Loucy (cell line): ENCODE results near the gene PXMP4.

Experiments
- H2AFZ ChIP-seq: fragments of 200-600 bp; sonication (generic); 2 replicates; pipeline ENCODE4 v1.6.0; 2016; ENCODE audit warnings: antibody characterized with exemption, mild to moderate bottlenecking, low read length, moderate library complexity
- H3F3A ChIP-seq: fragments of 200-600 bp; 2 replicates; pipeline ENCODE4 v1.6.0; 2016; ENCODE audit warnings: antibody characterized with exemption, low read depth, mild to moderate bottlenecking
- H3K27me3 ChIP-seq: fragments of 200-600 bp; sonication (generic); 2 replicates; pipeline ENCODE4 v1.6.1; 2014; ENCODE audit warnings: low read length, mild to moderate bottlenecking; ENCODE audit not compliant: insufficient read depth, poor library complexity, severe bottlenecking
- H3K36me3 ChIP-seq: fragments of 200-600 bp; sonication (generic); 2 replicates; pipeline ENCODE4 v1.6.1; 2016; ENCODE audit warnings: low read length; ENCODE audit not compliant: insufficient read depth
- H3K4me1 ChIP-seq: fragments of 200-600 bp; sonication (generic); 2 replicates; pipeline ENCODE4 v1.5.1; 2014; ENCODE audit warnings: low read length, mild to moderate bottlenecking; ENCODE audit not compliant: insufficient read depth, poor library complexity, severe bottlenecking
- H3K4me2 ChIP-seq: fragments of 200-600 bp; sonication (generic); 2 replicates; pipeline ENCODE4 v1.6.0; 2014; ENCODE audit warnings: antibody characterized with exemption, low read length, low read depth, mild to moderate bottlenecking; ENCODE audit not compliant: poor library complexity, severe bottlenecking
- H3K4me3 ChIP-seq: fragments of 200-600 bp; sonication (generic); 2 replicates; pipeline ENCODE4 v1.5.1; 2014; ENCODE audit warnings: low read length, mild to moderate bottlenecking, mixed read lengths; ENCODE audit not compliant: poor library complexity, severe bottlenecking
- H3K79me2 ChIP-seq: fragments of 200-600 bp; sonication (generic); 2 replicates; pipeline ENCODE4 v1.6.1; 2014; ENCODE audit warnings: low read length; ENCODE audit not compliant: insufficient read depth
- H3K9ac ChIP-seq: fragments of 200-600 bp; sonication (generic); 2 replicates; pipeline ENCODE4 v1.6.0; 2014; ENCODE audit warnings: mild to moderate bottlenecking, low read depth, low read length, moderate library complexity; ENCODE audit not compliant: poor library complexity, severe bottlenecking
- H3K9me2 ChIP-seq: fragments of 200-600 bp; sonication (generic); replicated peaks from 2 replicates; pipeline ENCODE4 v1.6.1; 2016; ENCODE audit warnings: low read depth, low read length, mixed read lengths
- H3K9me3 ChIP-seq: fragments of 200-600 bp; sonication (generic); 2 replicates; pipeline ENCODE4 v1.6.1; 2014; ENCODE audit warnings: mild to moderate bottlenecking, antibody characterized with exemption, low read length, low read depth; ENCODE audit not compliant: insufficient read depth
- H4K20me1 ChIP-seq: fragments of 200-600 bp; sonication (generic); 2 replicates; pipeline ENCODE4 v1.6.0; 2014; ENCODE audit warnings: antibody characterized with exemption, low read length, mild to moderate bottlenecking; ENCODE audit not compliant: insufficient read depth, poor library complexity, severe bottlenecking
- EZH2phosphoT487 ChIP-seq: fragments of 200-600 bp; IDR thresholded peaks from 2 replicates; pipeline ENCODE4 v1.6.1; 2018; ENCODE audit warnings: antibody characterized with exemption, mild to moderate bottlenecking, moderate library complexity, borderline replicate concordance
- TF ChIP-seq, protein P1 (sequence below): fragments of 200-600 bp; sonication (generic); conservative IDR thresholded peaks from 2 replicates; pipeline ENCODE4 v1.5.1; 2014; ENCODE audit warnings: mild to moderate bottlenecking, antibody characterized with exemption, low read length

Gene PXMP4

DNA sequence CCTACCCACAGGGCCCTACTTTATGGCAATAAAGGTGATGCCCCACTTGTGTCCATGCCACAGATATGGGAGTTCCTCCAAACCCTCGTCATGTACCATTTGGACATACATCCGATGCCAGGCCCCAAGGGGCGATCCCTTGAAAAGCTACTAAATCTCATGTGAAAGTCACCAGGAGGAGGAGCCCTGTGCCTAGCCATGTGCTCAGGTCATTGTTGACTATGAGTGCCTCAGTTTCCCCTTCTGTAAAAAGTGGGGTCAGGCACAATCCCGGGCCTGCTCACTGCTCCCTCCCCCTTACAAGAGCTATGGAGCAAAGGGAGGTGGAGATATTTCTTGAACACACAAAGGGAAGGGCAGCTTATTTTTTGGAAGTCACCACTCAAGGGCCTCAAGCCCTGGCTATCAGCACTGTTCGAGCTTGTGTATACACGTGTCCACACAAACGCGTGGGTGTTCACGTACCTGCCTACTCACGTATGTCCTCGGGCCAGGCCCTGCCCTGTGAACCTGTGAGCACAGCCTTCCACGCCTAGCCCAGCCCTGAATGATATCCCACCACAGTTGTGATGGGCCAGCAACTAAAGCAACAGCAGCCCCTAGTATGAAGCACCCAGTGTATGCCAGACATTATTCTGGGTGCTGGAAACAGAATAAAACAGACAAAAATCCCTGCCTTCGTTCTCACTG is 51.5 kb downstream of the PXMP4 start:
- H3K4me1 ChIP-seq = peaks cover 29% of the 10 kb centered on the region
- TF ChIP-seq, protein P1, sequence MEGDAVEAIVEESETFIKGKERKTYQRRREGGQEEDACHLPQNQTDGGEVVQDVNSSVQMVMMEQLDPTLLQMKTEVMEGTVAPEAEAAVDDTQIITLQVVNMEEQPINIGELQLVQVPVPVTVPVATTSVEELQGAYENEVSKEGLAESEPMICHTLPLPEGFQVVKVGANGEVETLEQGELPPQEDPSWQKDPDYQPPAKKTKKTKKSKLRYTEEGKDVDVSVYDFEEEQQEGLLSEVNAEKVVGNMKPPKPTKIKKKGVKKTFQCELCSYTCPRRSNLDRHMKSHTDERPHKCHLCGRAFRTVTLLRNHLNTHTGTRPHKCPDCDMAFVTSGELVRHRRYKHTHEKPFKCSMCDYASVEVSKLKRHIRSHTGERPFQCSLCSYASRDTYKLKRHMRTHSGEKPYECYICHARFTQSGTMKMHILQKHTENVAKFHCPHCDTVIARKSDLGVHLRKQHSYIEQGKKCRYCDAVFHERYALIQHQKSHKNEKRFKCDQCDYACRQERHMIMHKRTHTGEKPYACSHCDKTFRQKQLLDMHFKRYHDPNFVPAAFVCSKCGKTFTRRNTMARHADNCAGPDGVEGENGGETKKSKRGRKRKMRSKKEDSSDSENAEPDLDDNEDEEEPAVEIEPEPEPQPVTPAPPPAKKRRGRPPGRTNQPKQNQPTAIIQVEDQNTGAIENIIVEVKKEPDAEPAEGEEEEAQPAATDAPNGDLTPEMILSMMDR = no peak
- no peak for TF ChIP-seq EZH2phosphoT487
- no peak overlapping the region for H3K9ac ChIP-seq
- H3F3A ChIP-seq = no peaks in the 10 kb centered on the region
- H3K36me3 ChIP-seq = no peaks in the 10 kb centered on the region
- peaks cover 7% of the 10 kb centered on the region for H3K79me2 ChIP-seq
- H2AFZ ChIP-seq = no peak overlapping the region
- H3K9me2 ChIP-seq = no peaks in the 10 kb centered on the region
- no peaks in the 10 kb centered on the region for H3K9me3 ChIP-seq
- H3K27me3 ChIP-seq = no peaks in the 10 kb centered on the region
- no peak overlapping the region for H3K4me2 ChIP-seq
- H4K20me1 ChIP-seq = peaks cover 3% of the 10 kb centered on the region
- H3K4me3 ChIP-seq = no peak overlapping the region

DNA sequence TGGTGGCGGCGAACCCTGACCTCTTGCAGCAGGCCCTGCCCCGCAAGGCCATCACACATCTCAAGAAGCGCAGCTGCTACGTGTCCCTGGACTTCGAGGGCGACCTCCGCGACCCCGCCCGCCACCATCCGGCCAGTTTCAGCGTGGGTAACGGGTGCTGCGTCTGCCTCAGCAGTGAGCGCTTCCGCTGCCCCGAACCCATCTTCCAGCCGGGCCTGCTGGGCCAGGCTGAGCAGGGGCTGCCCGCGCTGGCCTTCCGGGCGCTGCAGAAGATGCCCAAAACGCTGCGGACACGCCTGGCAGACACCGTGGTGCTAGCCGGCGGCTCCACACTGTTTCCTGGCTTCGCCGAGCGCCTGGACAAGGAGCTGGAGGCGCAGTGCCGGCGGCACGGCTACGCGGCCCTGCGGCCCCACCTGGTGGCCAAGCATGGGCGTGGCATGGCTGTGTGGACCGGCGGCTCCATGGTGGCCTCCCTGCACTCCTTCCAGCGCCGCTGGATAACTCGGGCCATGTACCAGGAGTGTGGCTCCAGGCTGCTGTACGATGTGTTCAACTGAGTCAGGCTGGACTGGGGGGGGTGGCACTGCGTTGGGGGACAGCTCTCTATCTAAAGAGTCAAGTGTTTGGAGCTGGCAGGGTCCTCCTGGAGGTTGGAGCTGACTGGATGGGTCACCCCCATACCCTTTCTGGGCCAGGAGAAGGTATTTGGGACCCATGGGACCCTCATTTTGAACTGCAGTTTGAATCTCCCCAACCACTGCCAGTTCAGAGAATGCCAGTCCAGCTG is 52.2 kb downstream of the PXMP4 start:
- Histone ChIP-seq H4K20me1 (peaks cover 3% of the 10 kb centered on the region), H3K36me3 (no peaks in the 10 kb centered on the region), H2AFZ (no peak overlapping the region), H3K4me2 (peak overlapping the region; percentile 59), H3K9ac (no peak overlapping the region), H3K4me3 (peak overlapping the region; percentile 60), H3K27me3 (no peaks in the 10 kb centered on the region), H3K4me1 (peaks cover 27% of the 10 kb centered on the region), H3F3A (no peaks in the 10 kb centered on the region), H3K79me2 (no peaks in the 10 kb centered on the region), H3K9me2 (no peaks in the 10 kb centered on the region), H3K9me3 (no peaks in the 10 kb centered on the region)
- TF ChIP-seq EZH2phosphoT487 = no peak
- TF ChIP-seq, protein P1 = peak; percentile 74

DNA sequence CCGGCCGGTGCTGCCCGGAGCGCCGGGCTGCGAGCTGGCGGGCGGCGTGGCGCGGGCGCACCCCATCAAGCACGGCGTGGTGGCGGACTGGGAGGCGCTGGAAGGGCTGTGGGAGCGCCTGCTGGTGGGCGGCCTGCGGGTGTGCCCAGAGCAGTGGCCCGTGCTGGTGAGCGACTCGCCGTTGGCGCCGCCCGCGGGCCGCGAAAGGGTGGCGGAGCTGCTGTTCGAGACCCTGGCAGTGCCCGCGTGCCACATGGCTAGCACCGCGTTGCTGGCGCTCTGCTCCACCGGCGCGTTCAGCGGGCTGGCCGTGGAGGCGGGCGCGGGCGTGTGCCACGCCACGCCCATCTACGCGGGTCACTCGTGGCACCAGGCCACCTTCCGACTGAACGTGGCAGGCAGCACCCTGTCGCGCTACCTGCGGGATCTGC is 52.9 kb downstream of the PXMP4 start:
- H3K9ac ChIP-seq = no peak overlapping the region
- TF ChIP-seq EZH2phosphoT487 = no peak
- TF ChIP-seq, protein P1 = no peak
- H4K20me1 ChIP-seq = no peaks in the 10 kb centered on the region
- peak overlapping the region; percentile 59 for H3K4me2 ChIP-seq
- H3K27me3 ChIP-seq = no peaks in the 10 kb centered on the region
- no peaks in the 10 kb centered on the region for H3K79me2 ChIP-seq
- H3K9me2 ChIP-seq = no peaks in the 10 kb centered on the region
- no peaks in the 10 kb centered on the region for H3K9me3 ChIP-seq
- no peaks in the 10 kb centered on the region for H3K36me3 ChIP-seq
- no peaks in the 10 kb centered on the region for H3F3A ChIP-seq
- peak overlapping the region; percentile 60 for H3K4me3 ChIP-seq
- peaks cover 23% of the 10 kb centered on the region for H3K4me1 ChIP-seq
- H2AFZ ChIP-seq = no peak overlapping the region
